PC-3 (cell line): Measurements from ENCODE around the gene ZDHHC23.

Experiments
- CTCF ChIP-seq: fragments of 300-600 bp; sonication (generic); conservative IDR thresholded peaks from 2 replicates; pipeline ENCODE4 v1.5.1; 2017; ENCODE audit warnings: antibody characterized with exemption, low read depth, mild to moderate bottlenecking, low read length
- EZH2 ChIP-seq: fragments of 300-600 bp; sonication (generic); IDR thresholded peaks from one replicate; pipeline ENCODE4 v1.6.1; 2017; ENCODE audit warnings: antibody characterized with exemption, mild to moderate bottlenecking, low read length; ENCODE audit not compliant: unreplicated experiment

- no peak for TF ChIP-seq CTCF
- no peak for TF ChIP-seq EZH2
These were observed 63.4 kb downstream of the ZDHHC23 start for GRCh38 chr3:114011059-114011797.
